ENCODE measurements around the gene SH3D19.

GRCh38 chr4:151114338-151114737 lies 211.1 kb downstream of the SH3D19 start:
- TF ChIP-seq CTCF (conservative IDR thresholded peaks at IDR 0.05): no peak
- no peak for TF ChIP-seq ZFX (IDR thresholded peaks at IDR 0.05)
